Midbrain (tissue), 1 donor: ENCODE data around the gene KCNT1.

Experiments used
- DNase-seq: peaks from one replicate; lab custom pipeline; 2025; lab: John Stamatoyannopoulos, UW

KCNT1 gene

GRCh38 chr9:135765416-135765815 lies 63.4 kb downstream of the KCNT1 start:
- DNase-seq, result no peak

DNA sequence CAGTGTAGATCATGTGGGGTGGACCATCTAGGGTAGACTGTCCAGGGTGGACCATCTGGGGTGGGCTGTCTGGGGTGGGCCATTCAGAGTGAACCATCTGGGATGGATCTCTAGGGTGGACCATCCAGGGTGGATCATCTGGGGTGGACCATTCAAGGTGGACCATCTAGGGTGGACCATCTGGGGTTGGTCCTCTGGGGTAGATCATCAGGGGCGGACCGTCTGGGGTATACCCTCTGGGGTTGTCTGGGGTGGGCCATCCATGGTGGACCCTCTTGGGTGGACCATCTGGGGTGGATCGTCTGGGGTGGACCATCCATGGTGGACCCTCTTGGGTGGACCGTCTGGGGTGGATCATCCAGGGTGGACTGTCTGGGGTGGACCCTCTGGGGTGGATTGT lies 64.3 kb downstream of the KCNT1 start:
- no peak for DNase-seq

GRCh38 chr9:135766707-135767106 lies 64.7 kb downstream of the KCNT1 start:
- DNase-seq, result no peak

DNA sequence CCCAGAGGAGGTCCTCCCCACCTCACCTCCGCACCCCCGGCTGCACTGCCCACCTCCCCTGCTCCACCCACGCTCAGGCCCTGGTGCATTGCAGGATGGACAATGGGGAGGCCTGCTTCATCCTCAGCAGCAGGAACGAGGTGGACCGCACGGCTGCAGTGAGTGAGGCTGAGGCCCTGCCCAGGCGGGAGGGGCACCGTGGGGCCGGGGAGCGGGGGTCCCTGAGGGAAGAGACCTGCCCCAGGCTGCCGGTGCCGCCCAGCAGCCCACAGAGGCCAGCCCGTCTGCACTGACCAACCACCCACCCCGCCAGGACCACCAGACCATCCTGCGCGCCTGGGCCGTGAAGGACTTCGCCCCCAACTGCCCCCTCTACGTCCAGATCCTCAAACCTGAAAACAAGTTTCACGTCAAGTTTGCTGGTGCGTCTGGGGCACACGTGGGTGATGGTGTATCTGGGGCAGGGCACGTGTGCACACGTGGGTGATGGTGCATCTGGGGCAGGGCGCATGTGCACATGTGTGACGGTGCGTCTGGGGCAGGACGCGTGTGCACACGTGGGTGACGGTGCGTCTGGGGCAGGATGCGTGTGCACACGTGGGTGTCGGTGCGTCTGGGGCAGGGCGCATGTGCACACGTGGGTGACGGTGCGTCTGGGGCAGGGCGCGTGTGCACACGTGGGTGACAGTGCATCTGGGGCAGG lies 66.7 kb downstream of the KCNT1 start:
- no peak for DNase-seq

DNA sequence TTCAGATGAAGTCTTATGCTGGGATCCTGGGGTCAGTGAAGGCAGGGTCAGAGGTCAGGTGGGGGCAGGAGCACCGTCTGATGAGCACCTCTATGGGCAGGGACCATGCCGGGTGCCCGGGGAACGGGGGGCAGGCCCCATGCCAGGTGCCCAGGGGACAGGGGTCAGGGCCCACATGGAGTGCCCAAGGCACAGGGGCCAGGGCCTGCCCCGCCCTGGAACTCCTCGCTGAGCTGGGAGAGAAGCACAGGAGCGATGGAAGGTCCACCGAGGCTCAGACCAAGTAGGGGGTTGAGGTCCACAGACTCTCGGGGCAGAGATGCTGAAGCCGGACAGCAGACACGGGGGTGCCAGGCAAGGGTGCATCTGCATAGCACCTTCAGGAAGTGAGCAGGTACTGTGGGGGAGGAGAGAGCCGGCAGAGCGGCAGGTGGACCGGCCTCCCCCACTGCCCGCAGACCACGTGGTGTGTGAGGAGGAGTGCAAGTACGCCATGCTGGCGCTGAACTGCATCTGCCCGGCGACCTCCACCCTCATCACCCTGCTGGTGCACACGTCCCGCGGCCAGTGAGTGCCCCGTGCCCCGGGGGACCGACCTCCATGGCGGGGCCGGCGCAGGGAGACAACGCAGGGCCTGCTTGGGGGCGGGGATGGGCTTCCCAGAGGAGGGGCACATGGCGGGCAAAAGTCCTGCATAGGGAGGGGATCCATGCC lies 67.7 kb downstream of the KCNT1 start:
- DNase-seq, result no peak

- no peak for DNase-seq
Measured at GRCh38 chr9:135770203-135770535, 68.2 kb downstream of the KCNT1 start.

GRCh38 chr9:135770771-135771170 lies 68.8 kb downstream of the KCNT1 start:
- no peak for DNase-seq

DNA sequence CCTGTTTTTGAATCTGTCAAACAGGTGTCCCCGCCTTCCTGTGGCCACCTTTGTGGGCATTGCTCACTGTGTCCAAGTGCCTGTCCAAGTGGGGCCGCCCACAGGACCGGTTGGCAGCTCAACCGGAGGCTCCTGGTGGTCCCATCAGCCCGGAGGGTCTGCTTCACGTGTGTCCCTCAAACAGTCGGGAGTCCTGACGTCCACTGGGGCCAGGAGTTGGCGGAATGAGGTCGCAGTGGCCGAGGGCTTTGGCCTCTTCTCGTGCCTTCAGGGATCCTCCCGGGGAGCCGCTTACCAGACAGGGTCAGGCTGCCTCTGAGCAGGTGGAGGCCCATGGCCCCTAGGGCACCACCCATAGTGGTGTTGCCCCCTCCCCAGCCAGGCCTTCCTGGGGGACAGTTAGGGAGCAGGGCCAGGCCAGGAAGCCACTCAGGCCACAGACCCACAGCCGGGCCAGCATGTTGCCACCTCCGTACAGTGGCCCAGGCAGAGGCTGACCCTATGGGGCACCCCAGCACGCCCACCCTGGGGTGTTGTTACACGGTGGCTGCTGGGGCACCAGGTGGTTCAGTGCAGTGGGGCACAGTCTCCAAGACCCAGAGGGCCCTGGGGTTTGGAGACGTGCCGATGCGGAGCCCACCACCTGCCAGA lies 69.5 kb downstream of the KCNT1 start:
- DNase-seq, result no peak

GRCh38 chr9:135772056-135772646 lies 70.2 kb downstream of the KCNT1 start:
- DNase-seq, result no peak

- no peak for DNase-seq
Measured at GRCh38 chr9:135772702-135773493, 70.9 kb downstream of the KCNT1 start.

- no peak for DNase-seq
Measured at GRCh38 chr9:135773530-135774238, 71.7 kb downstream of the KCNT1 start.

GRCh38 chr9:135774239-135774747 lies 72.3 kb downstream of the KCNT1 start:
- no peak for DNase-seq

DNA sequence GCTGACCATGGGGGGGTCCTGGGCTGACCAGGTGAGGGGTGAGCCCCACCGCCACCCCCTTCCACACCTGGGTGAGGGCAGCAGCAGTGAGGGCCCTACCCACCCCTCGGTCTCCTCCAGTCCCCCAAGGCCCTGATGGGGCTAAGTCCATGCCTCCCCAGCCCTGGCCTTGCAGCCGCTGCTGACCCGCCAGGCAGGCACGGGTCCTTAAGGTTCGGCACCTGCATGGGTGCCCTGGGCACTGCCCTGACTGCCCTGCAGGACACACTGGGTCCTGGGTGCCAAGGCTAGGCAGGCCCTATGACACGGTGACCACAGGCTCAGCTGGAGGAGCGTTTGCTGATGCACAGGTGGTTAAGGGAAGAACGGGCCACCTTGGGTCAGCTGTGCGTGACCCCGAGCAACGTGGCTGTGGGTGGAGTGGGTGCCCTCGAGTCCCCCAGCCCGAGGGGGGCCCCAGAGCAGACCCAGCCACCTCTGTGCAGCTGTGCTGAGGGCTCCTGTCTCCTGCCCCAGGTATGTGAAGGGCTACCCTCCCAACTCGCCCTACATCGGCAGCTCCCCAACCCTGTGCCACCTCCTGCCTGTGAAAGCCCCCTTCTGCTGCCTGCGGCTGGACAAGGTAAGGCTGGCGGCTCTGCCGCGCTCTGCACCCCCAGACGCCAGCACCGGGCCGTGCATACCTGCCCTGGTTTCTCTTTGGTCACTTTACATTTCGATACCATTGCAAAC lies 73.0 kb downstream of the KCNT1 start:
- DNase-seq, result no peak

DNA sequence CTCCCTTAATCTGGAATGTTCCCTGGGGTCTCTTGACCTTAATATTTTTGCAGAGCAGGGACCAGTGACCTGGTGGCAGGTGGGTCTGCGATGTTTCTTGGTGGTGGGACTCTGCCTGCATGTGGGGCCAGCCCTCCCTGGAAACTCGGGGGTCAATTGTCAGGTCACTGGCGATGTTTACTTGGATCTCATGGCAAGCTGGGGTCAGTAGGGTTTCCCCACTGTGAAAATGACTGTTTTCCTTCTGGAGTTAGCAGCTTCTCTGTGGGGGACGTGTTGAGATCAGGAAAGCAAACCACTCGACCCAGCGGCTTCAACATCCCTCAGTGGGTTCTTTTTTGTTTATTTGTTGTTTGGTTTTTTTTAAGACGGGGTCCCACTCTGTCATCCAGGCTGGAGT lies 73.9 kb downstream of the KCNT1 start:
- no peak for DNase-seq

GRCh38 chr9:135776893-135777622 lies 75.1 kb downstream of the KCNT1 start:
- DNase-seq, result no peak

DNA sequence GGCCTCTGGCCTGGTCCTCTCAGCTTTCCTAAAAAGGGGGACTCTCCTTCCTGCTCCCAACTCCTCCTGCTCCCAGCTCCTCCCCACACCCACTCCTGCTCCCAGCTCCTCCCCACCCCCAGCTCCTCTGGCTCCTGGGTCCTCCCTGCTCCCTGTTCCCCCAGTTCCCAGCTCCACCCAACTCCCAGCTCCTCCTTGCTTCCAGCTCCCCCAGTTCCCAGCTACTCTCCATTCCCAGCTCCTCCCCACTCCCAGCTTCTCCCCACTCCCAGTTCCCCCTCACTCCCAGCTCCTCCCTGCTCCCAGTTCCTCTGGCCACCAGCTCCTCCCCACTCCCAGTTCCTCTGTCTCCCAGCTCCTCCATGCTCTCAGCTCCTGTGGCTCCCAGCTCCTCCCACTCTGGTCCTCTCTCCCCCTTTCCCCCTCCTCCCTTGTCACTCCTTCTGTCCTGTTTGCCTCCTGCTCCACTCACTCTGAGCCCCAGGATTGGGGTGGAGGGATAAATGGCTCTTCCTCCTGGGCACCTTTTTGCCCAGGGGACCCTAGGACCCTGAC lies 75.7 kb downstream of the KCNT1 start:
- no peak for DNase-seq

GRCh38 chr9:135778421-135778820 lies 76.4 kb downstream of the KCNT1 start:
- no peak for DNase-seq

GRCh38 chr9:135779571-135779970 lies 77.6 kb downstream of the KCNT1 start:
- no peak for DNase-seq

DNA sequence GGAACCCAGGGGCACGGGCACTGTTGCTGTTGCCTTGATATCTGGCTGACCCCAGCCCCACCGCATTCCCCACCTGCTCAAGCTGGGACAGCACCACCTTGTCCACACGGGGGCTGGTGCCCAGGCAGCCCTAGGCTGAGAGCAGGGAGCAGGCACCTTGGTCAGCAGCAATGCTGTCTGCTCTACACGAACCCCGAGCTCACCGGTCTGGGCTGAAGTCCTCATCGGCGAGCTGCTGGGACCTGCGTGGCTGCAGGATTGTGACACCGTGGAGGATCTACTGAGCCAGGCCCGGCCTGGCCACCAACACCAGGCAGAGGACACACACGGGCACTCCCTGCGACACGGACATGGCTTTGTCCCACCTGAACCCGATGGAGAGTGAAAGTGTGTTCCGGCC lies 78.1 kb downstream of the KCNT1 start:
- no peak for DNase-seq

DNA sequence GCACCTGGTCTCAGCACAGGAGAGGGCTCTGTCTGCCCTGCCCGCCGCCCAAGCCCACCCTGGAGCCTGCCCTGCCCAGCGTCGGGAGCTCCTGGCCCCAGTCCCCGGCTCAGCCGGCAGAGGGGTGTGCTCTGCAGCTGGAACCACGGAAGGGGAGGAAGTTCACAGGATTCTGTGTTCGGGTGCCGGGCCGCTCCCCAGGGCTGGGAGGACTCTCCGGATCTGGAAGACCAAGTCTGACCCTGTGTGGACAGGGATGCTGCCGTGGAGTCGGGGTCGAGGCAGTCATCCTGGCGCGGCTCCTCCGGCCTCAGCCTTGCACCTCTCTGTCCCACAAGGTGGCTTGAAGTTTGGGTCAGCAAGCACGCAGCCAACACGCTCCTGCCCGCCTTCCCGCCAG lies 78.6 kb downstream of the KCNT1 start:
- no peak for DNase-seq
